ENCODE measurements around the gene SNAI3.
A peak's percentile ranks its signal among the peaks of the same experiment; 100 is the strongest.
"Not testable (repeated sequence)": the region's sequence is repeated elsewhere in the genome, so short reads cannot be mapped to it uniquely, and the experiment has no call there.

SNAI3 gene

DNA sequence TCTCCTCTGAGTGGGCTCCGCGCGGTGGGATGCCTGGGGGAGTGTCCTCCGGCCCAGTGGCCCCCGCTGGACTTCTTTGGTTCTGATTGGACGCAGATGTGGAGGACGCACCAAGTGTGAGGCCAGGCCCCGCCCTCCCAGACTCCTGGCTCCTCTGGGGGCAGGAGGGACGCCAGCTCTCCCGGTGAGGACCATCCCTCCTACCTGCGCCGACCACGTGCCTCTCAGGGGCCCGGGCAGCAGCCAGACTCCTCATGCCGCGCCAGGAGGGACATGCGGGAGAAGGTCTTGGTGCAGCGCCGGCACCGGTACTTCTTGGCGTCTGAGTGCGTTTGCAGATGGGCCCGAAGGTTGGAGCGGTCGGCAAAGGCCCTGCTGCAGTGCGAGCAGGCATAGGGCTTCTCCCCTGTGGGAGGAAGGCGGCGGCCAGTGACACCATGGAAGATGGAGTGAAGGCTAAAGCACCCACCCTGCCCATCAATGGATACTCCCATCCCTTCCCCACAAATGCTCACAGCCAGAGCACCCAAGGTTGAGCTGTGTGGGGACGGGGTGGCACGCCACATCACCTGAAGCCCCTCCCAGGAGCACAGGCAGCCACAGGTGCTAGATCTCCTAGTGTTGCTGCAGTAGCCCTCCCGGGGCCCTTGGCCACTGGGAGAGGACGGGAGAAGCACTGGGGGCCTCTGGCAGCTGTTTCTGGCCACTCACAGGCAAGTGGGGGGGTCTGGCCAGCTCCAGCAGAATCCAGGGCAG, 7.9 kb downstream of the SNAI3 start:
- no peak overlapping the region for H3K4me3 ChIP-seq (ENCODE audit: low read depth, low read length)
- no peak for DNase-seq (ENCODE audit: low read depth)

DNA sequence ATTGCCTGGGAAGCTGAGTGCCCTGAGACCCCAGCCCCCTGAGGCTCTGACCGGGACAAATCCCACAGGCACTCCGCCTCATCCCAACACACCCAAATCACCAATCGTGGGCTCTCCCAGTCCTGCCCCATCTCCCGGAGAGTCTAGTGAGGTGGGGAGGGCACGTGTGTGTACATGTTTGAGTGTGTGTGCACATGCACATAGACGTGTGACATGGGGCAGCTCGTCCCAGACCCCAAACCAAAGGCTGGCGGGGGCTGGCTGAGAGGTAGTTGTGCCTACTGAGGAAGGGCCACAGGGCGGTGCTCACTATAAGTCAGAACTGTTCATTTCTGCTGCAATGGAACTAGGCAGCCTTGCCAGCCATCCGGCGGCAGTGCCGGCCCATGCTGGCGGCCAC, 8.6 kb downstream of the SNAI3 start:
- DNase-seq (ENCODE audit: low read depth), result no peak
- no peak overlapping the region for H3K4me3 ChIP-seq (ENCODE audit: low read depth, low read length)

DNA sequence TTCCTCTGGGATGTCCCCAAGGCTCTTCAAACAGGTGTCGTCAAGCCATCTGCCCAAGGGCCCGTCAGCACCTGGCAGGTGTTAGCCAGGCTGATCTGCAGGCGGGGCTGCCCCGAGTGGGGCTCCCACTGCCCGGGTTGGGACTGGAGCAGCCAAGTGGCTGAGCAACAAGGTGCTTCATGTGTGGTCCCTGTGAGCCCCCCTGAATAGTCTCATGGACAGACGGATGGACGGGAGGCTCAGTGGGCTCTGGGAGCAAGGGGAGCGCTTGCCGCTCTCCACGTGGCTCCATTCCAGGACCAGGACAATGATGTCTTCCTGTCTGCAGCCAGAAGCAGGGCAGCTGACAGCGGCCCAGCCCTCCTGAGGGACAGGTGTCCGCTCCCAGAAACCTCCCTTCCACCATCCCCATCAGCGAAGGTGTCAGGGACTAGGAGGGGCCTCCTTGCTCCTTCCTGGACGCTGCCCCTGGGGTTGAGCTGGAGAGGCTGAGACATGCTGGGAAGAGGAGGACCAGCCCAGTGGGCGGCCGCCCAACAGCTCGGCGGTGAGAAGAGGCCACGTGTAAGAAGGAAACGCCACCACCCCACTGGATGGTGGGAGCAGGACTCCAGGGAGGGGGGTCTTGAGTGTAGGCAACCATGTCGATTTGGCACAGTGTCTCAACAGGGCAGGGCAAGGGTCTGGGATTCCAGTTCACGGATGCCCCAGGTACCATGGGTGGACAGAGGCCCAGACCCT, 9.6 kb downstream of the SNAI3 start:
- DNase-seq (ENCODE audit: low read depth), result no peak
- no peak overlapping the region for H3K4me3 ChIP-seq (ENCODE audit: low read depth, low read length)

DNA sequence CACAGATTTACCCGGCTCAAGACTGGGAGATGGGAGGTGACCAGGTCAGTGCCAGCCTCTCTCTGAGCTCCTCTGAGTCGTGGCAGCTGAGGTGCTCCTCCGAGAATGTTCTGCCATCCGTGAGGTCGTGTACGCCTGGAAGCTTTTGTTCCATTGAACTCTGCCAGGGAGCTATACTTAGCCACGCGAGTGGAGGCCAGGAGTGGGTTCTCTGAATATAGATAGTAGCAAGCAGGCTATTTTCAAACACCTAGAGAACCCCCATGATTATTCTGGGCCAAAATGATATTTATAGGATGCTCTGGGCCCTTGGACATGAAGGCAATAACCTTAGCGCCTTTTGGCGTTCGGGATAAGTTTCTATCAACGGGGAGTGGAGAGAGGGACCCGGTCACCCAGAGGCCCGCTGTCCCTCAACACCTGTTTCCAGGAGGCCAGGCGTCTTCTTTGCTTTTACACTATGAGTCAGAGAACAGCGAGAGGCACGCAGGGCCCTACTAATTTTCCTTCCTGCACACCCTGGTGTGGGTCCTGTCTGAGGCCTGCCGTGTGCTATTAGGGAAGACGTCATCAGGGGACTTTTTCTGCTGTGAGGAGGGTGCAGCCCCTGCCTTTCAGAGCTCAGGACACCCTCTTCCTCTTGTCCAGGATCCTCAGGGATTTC, 12.5 kb downstream of the SNAI3 start:
- H3K4me3 ChIP-seq (ENCODE audit: low read depth, low read length), result no peak overlapping the region
- DNase-seq (ENCODE audit: low read depth), result no peak

DNA sequence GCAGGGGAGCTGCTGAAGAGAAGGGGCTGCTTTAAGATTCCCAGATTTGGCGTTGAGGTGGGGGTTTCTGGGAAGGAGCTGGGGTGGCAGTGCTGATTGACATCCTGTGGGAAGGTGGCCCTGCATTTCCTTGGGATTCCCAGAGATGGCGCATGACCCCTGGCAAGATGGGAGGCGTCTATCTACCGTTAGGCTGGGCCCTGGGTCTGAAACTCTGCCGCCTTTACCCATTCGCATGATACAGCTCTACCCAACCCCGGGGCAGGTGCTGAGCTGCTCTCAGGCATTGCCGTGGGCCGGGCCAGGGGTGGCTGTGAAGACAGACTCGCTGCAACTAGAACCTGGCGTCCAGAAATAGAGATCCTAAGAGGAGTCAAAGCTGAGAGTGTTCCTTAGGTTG, 13.5 kb downstream of the SNAI3 start:
- no peak overlapping the region for H3K4me3 ChIP-seq (ENCODE audit: low read depth, low read length)
- DNase-seq (ENCODE audit: low read depth), result no peak

DNA sequence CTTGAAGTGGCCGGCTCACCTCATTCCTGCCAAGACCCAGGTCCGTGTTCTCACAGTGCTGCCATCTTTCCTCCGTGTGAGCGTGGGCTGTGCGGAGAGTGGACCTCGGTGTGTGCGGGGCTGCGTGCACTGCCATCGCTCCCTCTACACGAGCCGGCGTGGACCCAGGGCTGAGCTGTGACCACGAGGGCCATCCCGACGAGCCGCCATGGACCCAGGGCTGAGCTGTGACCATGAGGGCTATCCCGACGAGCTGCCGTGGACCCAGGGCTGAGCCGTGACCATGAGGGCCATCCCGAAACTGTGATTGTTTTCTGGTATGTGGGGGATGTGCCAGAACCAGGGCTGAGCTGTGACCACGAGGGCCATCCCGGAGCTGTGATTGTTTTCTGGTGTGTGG, 14.5 kb downstream of the SNAI3 start:
- H3K4me3 ChIP-seq (ENCODE audit: low read depth, low read length), result no peak overlapping the region
- DNase-seq (ENCODE audit: low read depth), result no peak

DNA sequence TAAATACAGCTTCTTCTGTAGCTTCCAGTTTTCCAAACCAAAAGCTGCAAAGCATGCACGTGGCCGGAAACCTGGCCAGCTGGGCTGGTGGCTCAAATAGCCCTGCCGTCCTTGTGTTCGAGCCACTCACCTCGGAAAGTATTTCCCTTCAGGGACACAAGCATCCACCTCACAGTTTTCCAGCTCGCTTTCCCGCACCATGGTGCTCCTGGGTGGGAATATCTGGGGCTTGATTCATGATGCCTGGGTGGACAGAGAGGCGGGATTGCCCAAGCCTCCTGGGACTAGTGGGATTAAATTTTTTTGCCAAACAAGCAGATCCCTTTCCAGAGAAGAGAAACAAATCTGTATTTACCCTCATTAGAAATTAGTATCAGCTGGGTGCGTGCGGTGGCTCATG, 16.3 kb downstream of the SNAI3 start:
- H3K4me3 ChIP-seq (ENCODE audit: low read depth, low read length), result no peak overlapping the region
- no peak for DNase-seq (ENCODE audit: low read depth)

DNA sequence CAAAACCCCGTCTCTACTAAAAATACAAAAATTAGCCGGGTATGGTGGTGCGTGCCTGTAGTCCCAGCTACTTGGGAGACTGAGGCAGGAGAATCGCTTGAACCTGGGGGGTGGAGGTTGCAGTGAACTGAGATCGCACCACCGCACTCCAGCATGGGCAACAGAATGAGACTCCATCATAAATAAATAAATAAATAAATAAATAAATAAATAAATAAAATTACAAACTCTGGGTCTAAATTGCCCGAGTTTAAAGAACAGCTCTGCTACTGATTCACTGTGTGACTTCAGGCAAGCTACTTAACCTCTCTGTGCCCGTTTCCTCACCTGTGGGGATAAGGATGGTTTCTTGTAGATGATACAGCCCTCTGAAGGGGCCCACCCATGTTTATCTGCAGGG, 16.8 kb downstream of the SNAI3 start:
- DNase-seq (ENCODE audit: low read depth); H3K4me3 ChIP-seq (ENCODE audit: low read depth, low read length): not testable (repeated sequence)

DNA sequence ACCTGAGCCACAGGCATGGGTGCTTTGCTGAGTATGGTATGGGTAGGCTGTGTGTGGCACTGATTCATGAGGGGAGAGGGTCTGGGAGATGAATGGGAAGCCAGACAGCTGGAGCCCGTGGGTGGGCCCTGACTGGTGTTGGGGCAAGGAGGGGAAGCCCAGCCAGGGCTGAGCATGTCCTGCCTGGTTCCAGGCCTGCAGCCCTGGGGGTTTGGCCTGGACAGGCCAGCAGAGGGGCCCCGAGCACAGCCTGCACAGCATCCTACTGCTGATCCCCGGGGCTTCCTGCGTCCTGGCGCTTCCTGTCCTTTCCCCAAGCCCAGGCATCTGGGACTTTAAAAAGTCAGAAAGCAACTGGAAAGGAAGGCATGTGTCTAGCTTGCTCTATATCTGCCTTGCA, 18.8 kb downstream of the SNAI3 start:
- no peak for DNase-seq (ENCODE audit: low read depth)
- no peak overlapping the region for H3K4me3 ChIP-seq (ENCODE audit: low read depth, low read length)

DNA sequence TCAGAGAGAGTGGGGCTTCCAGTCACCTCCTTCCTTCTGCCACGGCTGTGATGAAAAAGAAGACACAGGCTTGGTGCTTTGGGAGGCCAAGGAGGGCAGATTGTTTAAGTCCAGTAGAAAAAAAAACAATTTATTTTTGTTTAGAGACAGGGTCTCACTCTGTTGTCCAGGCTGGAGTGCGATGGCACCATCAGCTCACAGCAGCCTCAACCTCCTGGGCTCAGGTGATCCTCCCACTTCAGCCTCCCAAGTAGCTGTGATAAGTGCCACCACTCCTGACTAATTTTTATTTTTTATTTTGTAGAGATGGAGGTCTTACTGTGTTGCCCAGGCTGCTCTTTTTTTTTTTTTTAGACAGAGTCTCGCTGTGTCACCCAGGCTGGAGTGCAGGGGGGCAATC, 20.7 kb downstream of the SNAI3 start:
- no peak overlapping the region for H3K4me3 ChIP-seq (ENCODE audit: low read depth, low read length)
- no peak for DNase-seq (ENCODE audit: low read depth)

DNA sequence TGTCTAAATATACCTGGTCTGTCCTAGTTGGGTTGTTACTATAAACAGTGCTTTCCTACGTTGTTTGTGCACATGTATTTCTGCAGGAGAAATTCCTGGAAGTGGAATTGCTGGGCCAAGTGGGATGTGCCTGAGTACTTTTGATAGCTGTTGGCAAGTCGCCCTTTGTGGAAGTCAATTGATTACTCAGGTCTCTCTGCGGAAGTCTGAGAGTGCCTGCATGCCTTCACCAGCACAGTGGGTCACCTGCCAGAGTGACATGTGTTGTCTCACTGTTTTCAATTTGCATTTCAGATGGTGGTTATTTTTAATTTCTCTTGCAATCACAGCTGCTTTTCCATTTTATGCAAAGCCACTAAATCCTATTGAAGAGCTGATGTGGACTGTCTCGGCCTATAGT, 21.2 kb downstream of the SNAI3 start:
- no peak for DNase-seq (ENCODE audit: low read depth)
- H3K4me3 ChIP-seq (ENCODE audit: low read depth, low read length), result no peak overlapping the region

DNA sequence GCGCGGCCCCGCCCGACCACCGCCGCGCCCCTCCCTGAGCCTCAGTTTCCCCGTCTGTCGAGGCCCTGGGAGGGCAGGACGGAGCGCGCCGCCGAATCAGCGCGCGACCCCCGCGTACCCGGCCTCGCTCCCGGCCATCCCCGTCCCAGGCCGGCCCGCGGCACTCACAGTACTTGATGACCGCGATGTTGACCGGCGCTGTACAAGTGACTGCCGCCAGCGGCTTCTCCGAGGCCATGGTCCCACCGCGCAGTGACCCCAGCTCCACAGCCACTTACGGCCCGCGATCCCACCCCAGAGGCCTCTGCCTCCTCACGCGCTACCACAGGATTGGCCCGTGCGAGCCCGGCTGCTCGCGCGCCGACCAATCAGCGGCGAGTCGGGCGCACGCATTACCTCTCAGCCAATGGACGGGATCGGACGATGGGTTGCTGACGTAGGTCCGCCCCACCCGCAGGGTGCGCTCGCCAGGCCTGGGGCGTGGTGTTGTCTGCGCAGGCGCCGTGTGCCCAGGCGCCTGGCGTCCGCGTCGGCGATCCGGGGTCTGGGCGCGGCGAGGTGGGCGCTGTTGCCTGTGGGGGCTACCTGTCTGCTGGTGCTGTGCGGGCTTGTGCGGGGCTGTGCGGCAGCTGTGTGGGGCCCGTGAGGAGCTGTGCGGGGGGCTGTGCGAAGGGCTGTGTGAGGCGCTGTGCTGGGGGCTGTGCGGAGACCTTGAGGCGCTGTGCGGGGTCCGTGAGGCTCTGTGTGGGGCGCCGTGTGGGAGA, 23.3 kb downstream of the SNAI3 start, which contains the start of gene MVD:
Gene MVD (minus strand): TSS at position 249 of the 764 bp plus-strand sequence. CDS start 11 bp downstream, at position 238.
- DNase-seq (ENCODE audit: low read depth), result peak; percentile 96
- peak within 1 kb of the TSS; percentile 95 for H3K4me3 ChIP-seq (ENCODE audit: low read depth, low read length)

DNA sequence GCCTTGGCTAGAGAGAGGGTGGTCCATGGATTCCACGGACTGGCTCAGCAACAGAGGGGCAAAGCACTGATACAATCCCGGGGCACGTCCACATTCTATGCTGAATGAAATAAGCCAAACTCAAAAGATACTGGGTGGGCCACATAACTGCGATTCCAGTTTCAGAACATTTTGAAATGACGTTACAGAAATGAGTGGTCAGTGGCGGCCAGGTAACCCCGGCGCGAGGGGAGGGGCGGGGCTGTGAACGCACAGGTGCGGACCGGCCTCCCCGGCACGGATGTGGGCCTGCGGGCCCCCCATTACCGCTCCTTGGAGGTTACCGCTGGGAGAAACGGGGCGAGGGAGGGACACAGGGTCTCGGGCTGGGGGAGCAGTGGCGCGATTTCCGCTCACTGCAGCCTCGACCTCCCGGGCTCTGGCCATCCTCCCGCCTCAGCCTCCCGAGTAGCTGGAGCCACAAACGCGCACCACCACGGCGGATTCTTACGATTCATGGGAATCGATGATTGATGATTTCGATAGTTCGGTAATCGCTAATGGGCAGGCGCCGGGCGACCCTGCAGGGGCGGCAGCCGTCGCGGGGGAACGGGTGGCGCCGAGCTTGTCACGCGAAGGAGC, 24.0 kb downstream of the SNAI3 start:
- DNase-seq (ENCODE audit: low read depth), result no peak
- peak overlapping the region; percentile 95 for H3K4me3 ChIP-seq (ENCODE audit: low read depth, low read length)

DNA sequence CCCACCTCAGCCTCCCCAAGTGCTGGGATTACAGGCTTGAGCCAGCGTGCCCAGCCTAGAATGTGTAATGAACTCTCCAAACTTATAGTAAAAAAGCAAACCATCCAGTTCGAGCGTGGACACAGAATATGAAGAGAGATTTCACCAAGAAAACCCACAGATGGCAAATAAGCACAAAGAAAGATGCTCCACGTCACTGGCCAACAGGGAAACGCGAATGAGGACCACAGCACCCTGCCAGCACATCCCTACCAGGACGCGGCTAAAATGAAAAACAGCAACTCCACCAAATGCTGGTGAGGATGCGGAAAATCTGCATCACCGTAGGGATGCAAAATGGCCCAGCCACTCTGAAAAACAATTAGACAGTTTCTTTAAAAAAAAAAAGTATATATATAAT, 24.8 kb downstream of the SNAI3 start:
- no peak for DNase-seq (ENCODE audit: low read depth)
- peak overlapping the region; percentile 95 for H3K4me3 ChIP-seq (ENCODE audit: low read depth, low read length)

DNA sequence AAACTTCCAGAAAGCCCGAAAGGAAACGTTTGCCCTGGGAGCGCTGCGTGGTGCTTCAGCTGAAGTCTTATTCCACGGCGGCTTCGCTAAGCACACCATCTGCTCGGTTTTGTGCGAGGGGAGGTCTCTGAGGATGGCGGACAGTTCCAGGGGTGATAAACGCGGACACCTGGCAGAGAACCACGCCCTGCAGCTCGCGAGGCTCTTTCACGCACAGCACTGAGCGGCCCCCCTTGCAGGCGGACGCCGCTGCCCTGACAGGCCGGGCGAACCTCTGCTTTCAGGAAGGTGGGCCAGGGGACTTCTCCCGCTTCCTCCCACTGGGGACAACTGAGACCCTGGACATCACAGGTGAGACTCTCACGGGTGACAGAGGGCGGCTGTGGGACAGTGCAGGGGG, 27.1 kb downstream of the SNAI3 start:
- no peak overlapping the region for H3K4me3 ChIP-seq (ENCODE audit: low read depth, low read length)
- no peak for DNase-seq (ENCODE audit: low read depth)

DNA sequence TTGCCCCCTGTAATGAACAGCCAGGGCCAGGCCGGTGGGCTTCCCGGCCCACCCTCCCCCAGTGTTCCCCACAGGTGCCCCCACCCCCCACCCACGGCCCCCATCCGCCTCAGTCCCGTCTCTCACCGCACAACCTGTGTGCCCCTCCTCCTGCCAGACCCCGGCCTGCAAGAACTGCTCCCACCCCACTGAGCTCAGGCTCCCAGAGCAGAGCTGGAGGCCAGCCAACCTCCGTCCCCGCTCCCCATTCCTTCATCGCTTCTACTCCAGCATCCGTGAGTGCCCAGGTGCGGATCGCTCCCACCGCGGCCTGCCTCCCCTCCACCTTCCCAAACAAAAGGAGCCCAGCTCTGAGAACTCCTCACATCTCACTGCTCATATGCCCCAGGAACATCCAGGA, 27.6 kb downstream of the SNAI3 start:
- H3K4me3 ChIP-seq (ENCODE audit: low read depth, low read length), result no peak overlapping the region
- no peak for DNase-seq (ENCODE audit: low read depth)

DNA sequence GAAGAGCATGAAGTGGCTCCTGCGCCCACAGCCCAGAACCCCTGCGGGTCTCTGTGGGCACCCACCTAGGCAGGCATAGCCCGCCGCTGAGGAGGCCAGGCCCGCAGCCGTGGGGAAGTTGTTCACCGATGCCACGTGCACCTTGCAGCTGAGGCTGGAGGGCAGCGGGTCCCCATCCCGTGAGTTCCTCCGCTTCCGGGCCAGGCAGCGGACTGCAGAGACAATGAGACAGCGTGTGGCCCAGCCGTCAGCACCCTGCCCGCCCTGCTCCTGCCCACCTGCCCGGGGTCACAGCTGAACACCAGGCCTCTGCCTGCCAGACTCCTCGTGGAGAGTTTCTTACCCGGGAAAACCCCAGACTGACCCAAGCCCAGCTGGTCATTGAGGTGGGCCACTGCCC, 28.9 kb downstream of the SNAI3 start:
- DNase-seq (ENCODE audit: low read depth), result no peak
- no peak overlapping the region for H3K4me3 ChIP-seq (ENCODE audit: low read depth, low read length)

DNA sequence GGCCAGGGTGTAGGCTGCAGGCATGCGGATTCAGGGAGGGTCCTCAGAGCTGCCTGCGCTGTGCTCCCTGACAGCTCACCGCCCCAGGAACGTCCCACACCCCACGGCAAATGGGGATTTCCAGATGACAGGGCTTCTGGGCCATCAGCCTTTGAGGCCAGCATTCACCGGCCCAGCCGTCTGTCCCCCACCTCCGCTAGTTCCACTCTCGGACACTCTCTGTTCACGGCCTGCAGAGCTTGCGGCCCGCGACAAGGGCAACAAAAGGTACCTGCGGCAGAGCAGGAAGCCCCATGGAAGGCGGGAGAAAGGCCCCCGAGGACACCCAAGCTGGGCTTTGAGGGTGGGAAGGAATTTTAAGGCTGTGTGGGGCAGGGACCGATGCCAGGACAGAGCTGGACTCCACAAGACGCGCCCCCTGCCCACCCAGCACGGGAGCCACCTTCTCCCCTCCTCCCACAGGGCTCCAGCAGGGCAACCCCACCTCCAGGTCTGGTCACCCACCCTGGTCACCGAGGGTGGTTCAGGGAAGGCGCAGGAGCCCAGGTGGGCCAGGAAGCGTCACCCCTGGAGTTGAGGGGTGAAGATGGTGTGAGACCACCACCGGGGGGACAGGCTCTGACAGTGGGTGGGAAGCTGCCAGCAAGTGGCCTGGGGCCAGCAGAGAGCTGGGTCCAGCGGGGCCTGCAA, 29.9 kb downstream of the SNAI3 start:
- H3K4me3 ChIP-seq (ENCODE audit: low read depth, low read length), result no peak overlapping the region
- DNase-seq (ENCODE audit: low read depth), result no peak

DNA sequence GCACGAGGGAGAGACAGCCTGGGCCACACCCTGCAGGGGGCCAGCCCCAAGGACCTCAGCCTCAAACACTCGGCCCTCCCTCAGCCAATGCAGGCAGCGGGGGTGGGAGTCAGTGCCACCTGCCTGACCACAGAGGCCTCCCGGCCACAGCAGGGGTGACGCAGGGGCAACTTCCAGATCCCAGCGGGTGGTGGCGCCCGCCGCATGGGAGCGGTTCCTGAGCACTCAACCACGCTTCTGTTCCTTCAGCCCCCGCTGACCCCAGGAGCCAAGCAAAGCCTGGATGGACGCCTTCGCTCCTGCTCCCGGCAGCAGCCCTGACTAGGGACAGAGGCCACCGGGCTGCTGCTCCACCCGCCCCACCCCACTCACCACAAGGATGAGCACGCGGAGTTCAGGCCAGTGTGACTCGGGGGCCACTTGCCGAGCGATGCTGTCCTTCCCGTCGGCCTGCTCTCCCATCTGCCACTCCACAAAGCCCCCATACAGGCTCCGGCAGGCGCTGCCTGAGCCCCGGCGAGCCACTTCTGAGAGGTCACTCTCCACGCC, 30.5 kb downstream of the SNAI3 start:
- DNase-seq (ENCODE audit: low read depth), result no peak
- H3K4me3 ChIP-seq (ENCODE audit: low read depth, low read length), result no peak overlapping the region
